ENCODE results near the gene MMP1.

Gene MMP1

DNA sequence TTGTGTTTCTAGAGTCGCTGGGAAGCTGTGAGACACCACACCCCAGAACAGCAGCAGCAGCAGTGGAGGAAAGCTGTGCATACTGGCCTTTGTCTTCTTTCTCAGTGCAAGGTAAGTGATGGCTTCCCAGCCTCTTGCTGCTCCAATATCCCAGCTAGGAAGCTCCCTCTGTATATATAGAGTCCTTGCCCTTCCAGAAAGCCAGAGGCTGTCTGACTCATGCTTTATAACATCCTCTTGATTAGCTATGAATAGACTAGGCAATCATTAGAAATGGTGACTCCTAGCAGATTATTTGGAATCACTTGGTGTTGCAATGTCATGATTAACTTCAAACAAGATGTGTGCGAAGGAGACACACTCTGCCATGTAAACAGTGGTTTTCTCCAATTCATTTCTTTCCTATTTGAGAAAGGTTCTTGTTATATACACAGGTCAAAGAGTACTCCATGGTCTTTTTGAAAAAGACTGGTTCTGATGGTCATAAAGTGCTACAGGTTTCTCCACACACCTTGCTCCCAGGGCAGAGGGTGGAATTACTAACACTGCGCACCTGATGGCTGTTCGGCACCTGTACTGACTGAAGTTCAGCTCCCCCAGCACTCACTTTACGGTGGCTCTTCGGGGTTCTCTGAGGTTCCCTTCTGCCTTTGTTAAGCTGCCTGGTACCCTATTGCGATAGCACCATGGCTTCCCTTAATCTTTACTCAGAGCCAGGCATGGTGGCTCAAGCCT lies at the start of gene MMP1:
Gene MMP1 (minus strand): TSS at position 149 of the 735 bp plus-strand sequence. CDS start 68 bp downstream, at position 81.
- DNase-seq (ENCODE audit: low spot score): no peak

DNA sequence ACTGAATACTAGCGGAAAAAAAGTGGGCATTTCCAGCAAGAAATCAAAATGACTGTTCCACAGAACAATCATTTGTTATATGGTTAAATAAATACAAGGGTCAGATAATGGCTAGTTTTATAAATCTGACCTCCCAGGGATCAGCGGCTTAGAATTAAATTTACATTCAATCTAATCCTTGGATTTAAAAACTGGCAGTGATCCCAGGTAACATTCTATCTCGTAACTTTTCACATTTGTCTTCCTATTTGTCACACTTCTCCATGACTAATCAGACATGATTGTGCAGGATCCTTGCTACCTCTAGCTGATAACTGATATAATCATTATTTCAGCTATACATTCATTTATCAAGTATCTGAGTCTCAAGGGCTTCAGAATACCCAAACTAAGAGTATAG lies 48.3 kb upstream of the MMP1 start:
- no peak for DNase-seq (ENCODE audit: low spot score)

DNA sequence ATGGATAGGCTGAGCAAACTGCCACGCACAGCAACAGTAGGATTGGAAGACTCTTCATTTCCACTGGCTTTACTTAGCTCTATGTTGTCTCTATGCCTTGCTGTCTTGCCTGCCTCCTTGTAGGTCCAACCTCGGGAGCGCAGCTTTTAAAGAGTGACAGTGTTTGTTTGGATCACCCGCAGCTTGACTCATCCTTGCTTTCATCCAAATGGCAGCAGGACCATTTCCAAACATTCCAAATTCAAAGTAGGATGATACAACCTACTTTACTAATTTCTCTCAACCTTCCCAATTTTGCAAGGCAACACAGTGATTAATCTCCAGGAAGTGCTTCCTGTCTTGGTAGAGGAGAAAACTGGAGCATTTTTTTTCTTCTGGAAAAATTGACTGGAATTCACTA lies 45.5 kb upstream of the MMP1 start, which contains the start of gene MMP3:
Gene MMP3 (minus strand): TSS at position 121 of the 400 bp plus-strand sequence. CDS start 63 bp downstream, at position 58.
- DNase-seq (ENCODE audit: low spot score): no peak

DNA sequence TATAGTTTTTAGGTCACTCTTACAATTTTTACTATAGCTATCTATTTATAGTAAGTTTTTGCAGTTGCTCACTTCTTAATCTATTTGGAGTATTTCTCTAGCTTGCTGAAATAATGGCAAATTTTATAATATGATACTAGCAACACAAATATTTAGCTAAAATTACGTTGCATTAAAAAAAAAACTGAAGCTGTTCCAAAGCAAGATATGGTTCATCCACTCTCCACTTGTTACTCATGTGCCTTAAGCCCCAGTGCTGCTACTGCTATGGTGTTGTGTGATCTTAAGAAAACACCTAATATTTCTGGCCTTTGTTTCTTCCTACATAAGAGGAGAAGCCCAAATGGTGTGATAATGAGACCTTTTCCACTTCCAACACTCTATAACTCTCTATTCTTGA lies 45.0 kb upstream of the MMP1 start:
- no peak for DNase-seq (ENCODE audit: low spot score)

GRCh38 chr11:102840018-102840417 lies 42.1 kb upstream of the MMP1 start:
- DNase-seq (ENCODE audit: low spot score): no peak

DNA sequence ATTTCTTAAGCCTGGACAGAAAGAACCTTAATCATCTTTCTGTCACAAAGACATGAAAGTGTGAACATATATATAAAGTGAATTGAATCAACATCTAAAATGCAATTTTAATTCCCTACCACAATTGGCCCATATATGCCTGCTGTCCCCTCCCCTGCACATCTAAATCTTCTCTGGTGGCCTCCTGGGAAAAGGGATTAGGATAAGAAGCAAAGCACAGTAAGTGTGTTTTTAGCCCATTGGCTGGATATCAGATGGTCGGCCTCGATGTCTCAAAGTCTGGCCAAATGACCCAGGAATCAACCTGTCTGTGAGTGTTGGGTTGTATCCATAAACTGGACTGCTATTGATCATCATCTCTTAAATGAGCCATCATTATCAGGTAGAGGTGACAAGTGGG lies 39.7 kb upstream of the MMP1 start:
- no peak for DNase-seq (ENCODE audit: low spot score)

- no peak for DNase-seq (ENCODE audit: low spot score)
Observed at GRCh38 chr11:102837156-102837555, 39.2 kb upstream of the MMP1 start.

DNA sequence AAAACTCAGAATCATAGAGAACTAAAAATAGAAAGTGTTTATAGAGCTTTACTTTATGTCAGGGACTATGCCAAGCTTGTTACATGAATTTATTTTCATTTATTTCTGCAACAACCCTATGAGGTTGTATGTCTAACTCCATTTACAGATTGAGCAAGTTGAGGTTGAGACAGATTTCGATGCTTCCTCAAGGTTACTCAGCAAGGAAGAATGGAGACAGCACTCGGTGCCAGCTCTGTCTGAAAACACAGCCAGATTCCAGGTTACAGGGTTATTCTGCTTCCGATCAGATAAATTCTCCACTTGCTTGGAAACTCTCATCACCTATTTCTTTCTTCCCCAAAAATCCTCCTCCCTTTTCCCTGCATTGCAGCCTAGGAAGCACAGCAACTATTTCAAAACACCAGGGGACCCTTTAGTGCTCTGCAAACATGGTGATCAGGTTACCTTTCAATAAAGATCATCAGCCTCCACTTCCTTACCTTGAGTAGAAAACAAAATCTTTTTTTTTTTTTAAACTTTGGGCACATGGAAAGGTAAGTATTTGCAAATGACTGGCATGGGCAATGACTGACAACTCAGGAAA lies 38.4 kb upstream of the MMP1 start:
- DNase-seq (ENCODE audit: low spot score): no peak

DNA sequence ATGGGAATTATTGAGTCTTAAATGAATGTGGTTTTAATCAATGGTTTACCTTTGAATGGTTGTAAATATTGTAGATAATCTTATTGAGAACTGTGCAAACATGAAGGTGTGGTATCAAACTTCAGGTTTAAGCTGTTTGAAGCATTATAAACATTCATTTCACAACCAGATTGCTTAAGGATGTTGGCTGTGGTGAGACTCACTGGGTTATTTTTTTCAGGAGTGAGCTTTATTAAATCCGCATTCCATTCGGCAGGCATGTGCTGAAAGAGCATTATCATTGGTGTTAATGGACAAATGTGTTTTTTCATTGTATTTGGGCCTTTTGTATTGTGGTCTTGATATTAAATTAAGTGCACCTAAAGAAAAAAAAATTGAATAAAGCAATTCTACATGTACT lies 35.8 kb upstream of the MMP1 start:
- no peak for DNase-seq (ENCODE audit: low spot score)

DNA sequence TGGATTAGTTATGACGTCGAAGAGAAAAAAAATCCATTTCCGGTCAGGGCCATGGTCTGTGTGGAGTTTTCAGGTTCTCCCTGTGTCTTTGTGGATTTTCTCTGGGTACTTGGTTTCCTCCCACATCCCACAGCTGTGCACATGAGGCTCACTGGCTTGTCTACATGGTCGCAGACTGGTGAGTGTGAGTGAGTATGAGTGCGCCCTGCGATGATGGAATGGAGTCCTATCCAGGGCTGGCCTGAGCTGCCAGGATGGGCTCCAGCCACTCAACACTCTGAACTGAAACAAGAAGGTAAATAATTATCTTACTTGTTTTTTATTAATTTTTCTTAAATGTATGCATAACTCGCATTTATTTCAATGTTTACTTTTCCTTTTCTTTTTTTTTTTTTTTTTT lies 34.7 kb upstream of the MMP1 start:
- no peak for DNase-seq (ENCODE audit: low spot score)

DNA sequence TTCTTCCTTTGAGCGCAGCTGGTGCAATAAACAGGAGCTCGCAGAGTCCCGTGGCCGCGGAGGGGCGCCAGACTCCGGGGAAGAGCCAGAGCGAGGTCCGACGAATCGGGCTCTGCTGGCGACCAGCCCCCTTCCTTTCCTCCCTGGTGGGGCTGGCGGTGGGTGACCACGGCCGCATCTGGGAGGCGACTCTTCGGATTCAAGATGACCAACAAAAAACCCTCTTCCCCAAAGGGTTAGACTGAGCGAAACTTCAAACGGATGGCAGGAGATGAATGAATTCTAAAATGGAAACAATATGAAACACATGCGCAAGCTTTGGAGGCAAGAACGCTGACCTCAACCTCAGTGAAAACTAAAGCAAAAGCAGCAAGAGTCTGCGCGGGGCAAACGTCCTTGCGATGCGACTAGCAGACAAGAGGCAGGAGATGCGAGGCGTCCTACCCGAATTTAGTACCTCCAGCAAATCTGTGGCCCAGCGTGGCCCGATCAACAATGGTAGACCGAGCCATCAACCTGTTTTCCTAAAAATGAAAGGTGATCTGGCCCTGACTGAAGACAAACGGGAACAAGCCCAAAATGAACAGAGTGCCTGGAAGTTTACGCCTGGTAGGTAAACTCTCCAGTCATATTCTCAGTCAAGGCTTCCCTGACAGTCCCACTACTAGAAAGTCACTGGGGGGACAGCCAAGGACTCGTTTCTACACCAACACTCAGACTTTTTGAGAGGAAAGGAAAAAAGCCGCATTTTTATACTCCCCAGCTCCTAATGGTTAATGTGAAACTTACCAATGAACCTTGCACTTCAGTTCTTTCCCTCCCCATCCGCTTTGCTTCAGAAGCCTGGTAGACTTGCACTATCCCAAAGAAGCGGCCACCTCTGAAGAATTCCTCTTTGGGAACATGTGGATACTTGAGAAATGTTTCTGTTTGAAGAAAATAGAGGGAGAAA lies 33.8 kb upstream of the MMP1 start:
- DNase-seq (ENCODE audit: low spot score): peak; percentile 28

GRCh38 chr11:102831128-102831488 lies 33.1 kb upstream of the MMP1 start:
- DNase-seq (ENCODE audit: low spot score): no peak

DNA sequence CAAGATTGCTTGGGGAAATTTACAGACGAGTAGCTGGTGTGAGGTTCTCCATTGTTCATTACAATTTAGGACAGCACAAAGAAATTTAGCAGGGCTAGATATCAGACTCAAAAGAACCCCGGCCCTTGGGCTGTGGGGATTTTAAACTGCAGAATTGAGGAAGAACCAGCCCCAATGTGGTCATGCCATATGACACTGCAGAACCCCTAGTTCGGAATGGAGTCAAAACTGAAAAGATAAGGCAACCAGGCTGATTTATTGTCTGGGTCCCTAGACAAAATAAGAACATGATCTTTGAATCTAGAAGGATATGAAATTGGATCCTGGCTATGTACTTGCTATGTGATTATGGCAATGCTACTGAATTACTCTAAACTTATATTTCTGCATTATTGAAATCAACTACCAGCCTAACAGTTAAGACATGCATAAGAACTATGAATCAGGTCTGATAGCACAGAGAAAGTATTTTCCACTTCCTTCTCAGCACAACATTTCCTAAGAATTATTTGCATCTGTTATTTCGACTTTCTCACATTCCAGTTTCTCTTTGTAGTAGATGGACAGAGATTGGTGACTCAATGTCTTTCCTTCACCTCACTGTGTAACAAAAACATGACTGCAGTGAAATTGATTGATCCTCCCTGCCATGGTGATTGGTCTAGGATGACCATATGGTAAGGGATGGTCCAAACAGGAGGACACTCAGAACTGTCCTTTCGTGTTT lies 32.2 kb upstream of the MMP1 start:
- no peak for DNase-seq (ENCODE audit: low spot score)

GRCh38 chr11:102829316-102830000 lies 31.5 kb upstream of the MMP1 start:
- no peak for DNase-seq (ENCODE audit: low spot score)

GRCh38 chr11:102824556-102824955 lies 26.6 kb upstream of the MMP1 start:
- DNase-seq (ENCODE audit: low spot score): no peak

DNA sequence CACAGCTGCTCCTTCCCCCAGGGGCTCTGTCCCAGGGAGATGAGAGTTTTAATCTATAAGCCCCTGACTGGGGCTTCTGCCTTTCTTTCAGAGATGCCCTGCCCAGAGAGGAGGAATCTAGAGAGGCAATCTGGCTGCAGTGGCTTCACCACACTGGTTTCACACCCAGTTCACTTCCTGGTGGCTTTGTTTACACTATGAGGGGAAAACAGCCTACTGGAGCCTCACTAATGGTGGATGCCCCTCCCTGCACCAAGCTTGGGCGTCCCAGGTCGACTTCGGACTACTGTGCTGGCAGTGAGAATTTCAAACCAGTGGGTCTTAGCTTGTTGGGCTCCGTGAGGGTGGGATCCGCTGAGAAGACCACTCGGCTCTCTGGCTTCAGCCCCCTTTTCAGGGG lies 21.5 kb upstream of the MMP1 start:
- no peak for DNase-seq (ENCODE audit: low spot score)

DNA sequence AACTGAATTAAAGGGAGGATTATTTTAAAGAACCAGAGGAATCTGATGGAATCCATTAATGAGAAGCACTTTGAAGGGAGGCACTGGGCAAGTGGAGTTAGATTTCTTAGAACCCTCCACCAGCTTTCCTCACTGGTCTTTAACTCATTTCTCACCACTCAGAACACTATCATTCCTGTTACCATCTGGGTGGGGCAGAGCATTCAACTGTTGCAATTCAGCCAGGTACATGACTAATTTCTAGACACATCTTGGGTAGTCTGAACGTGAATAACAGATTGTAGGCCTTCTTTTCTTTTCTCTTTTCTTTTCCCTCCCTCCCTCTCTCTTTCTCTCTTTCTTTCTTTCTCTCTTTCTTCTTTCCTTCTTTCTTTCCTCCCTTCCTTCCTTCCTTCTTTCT lies 15.5 kb upstream of the MMP1 start:
- DNase-seq (ENCODE audit: low spot score): no peak

GRCh38 chr11:102812188-102812587 lies 14.2 kb upstream of the MMP1 start:
- no peak for DNase-seq (ENCODE audit: low spot score)

DNA sequence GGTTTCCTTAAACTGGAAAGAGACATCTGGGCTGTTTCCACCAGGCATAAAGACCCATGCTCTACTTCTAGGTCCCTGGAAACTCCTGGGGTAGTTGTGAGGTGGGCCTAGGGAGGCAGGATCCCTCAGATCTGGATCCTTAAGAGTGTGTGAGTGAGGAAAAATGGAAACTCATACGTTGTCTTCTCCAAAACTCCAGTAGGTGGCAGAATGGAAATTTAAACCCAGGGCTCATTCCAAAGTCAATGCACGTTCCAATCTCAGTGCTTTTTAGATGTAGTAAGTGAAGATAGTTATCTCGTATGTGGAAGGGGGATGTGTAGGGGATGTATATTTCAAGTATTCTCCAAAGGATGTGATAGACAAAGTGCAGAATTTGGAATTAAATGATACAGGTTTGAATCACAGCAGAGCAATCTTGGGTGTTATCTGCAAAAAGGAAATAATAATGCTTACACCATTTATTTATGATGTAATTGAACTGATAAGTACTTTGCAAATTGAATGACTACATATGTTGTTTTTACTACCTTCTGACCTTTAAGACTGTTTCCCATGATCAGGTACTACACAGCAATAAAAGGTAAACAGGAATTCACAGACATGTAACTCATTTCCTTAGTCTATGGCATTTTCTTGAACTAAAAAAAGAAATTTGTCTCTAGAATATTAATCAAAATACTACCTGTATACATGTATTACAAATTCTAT lies 13.1 kb upstream of the MMP1 start:
- peak; percentile 30 for DNase-seq (ENCODE audit: low spot score)

GRCh38 chr11:102809971-102810370 lies 12.0 kb upstream of the MMP1 start:
- DNase-seq (ENCODE audit: low spot score): no peak

GRCh38 chr11:102807921-102808320 lies 10.0 kb upstream of the MMP1 start:
- DNase-seq (ENCODE audit: low spot score): no peak

Measured in pons (tissue), 1 donor.